NK-92 treated with Interleukin-12 subunit alpha and Interleukin-12 subunit beta, amount 100 ng/mL, for 24 hours (cell line): ENCODE results near the gene SYTL3.
"Not testable (repeated sequence)": the region's sequence is repeated elsewhere in the genome, so short reads cannot be mapped to it uniquely, and the experiment has no call there.

Experiments
- DNase-seq: peaks from one replicate; lab custom pipeline; 2025; lab: John Stamatoyannopoulos, UW

Gene SYTL3

GRCh38 chr6:158773581-158774449 lies 124.0 kb downstream of the SYTL3 start:
- DNase-seq, result no peak

GRCh38 chr6:158774717-158775449 lies 125.0 kb downstream of the SYTL3 start:
- DNase-seq, result no peak

- no peak for DNase-seq
These were observed 126.0 kb downstream of the SYTL3 start for GRCh38 chr6:158775832-158776231.

- no peak for DNase-seq
These were observed 126.9 kb downstream of the SYTL3 start for GRCh38 chr6:158776737-158777136.

- no peak for DNase-seq
These were observed 127.7 kb downstream of the SYTL3 start for GRCh38 chr6:158777510-158777909.

GRCh38 chr6:158778005-158778527 lies 128.2 kb downstream of the SYTL3 start:
- DNase-seq, result no peak

- DNase-seq, result no peak
These were observed 130.5 kb downstream of the SYTL3 start for GRCh38 chr6:158780246-158780884.

GRCh38 chr6:158780988-158781691 lies 131.3 kb downstream of the SYTL3 start:
- no peak for DNase-seq

- DNase-seq, result no peak
These were observed 132.0 kb downstream of the SYTL3 start for GRCh38 chr6:158781692-158782373.

GRCh38 chr6:158782432-158783166 lies 132.7 kb downstream of the SYTL3 start:
- DNase-seq, result no peak

GRCh38 chr6:158783167-158783450 lies 133.3 kb downstream of the SYTL3 start:
- DNase-seq, result no peak

GRCh38 chr6:158783851-158784250 lies 134.0 kb downstream of the SYTL3 start:
- DNase-seq, result no peak

GRCh38 chr6:158784505-158784904 lies 134.7 kb downstream of the SYTL3 start:
- no peak for DNase-seq

GRCh38 chr6:158785036-158785435 lies 135.2 kb downstream of the SYTL3 start:
- DNase-seq, result no peak

- no peak for DNase-seq
These were observed 136.9 kb downstream of the SYTL3 start for GRCh38 chr6:158786645-158787304.

GRCh38 chr6:158787395-158787794 lies 137.5 kb downstream of the SYTL3 start:
- no peak for DNase-seq

GRCh38 chr6:158789115-158789917 lies 139.5 kb downstream of the SYTL3 start:
- DNase-seq, result no peak

GRCh38 chr6:158791274-158791855 lies 141.5 kb downstream of the SYTL3 start:
- no peak for DNase-seq

GRCh38 chr6:158792505-158792904 lies 142.7 kb downstream of the SYTL3 start:
- not testable (repeated sequence) for DNase-seq
